GM12892 (cell line): Measurements from ENCODE around the gene AFF3.

Experiments
- DNase-seq: peaks from one replicate; pipeline ENCODE4 v3.0.0; 2011; ENCODE audit not compliant: insufficient read length
- FAIRE-seq: peaks from 2 replicates; lab custom pipeline; 2011; peaks lifted over from hg19 to GRCh38; lab: Jason Lieb, UNC
- POLR2A ChIP-seq: IDR thresholded peaks from 2 replicates; pipeline ENCODE4 v1.6.1; 2011; ENCODE audit warnings: low read depth, low read length, control low read depth
- POLR2AphosphoS5 ChIP-seq: IDR thresholded peaks from 2 replicates; pipeline ENCODE4 v1.6.1; 2011; ENCODE audit warnings: low read depth, low read length, control low read depth
- TAF1 ChIP-seq: IDR thresholded peaks from 2 replicates; pipeline ENCODE4 v1.6.1; 2011; ENCODE audit warnings: low read depth, mild to moderate bottlenecking, control low read depth, low read length, borderline replicate concordance

Gene AFF3

DNA sequence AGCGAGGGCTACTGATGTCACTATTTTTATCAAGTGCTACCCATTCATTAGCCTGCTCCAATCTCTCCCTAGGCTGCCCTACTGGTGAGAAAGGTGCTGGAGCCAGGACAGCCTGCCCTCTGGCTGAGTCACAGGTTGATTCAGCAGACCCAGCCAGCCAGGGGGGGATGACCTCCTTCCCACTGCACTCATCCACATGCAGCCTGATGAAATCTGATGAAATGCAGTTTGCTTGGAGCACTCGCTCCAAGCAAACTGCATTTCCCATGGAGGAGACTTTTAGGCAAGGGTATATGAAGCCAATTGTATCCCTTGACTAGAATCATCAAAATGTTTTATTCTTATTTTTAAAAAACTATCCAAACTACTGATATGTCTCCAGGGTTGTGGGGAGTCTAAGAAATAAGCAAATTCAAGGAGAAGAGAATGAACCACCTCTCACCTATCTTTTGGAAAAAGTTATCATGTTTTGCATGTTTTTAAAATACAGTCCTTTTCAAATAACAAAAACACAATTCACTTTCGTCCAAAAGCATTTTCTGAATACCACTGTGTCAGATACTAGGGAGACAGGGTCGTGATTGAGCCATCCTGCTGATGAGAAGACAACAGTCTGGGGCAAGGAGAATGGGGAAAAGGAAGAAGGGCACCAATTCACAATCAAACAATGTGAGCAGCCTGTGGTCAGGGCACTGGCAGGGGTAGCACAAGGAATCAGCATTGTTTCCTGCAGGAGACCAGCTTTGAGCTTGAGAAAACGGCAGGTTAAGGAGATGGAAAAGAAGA is 128.3 kb downstream of the AFF3 start:
- FAIRE-seq (no peak), DNase-seq (no peak)
- no peak for TF ChIP-seq TAF1
- TF ChIP-seq POLR2A, result no peak
- no peak for TF ChIP-seq POLR2AphosphoS5

DNA sequence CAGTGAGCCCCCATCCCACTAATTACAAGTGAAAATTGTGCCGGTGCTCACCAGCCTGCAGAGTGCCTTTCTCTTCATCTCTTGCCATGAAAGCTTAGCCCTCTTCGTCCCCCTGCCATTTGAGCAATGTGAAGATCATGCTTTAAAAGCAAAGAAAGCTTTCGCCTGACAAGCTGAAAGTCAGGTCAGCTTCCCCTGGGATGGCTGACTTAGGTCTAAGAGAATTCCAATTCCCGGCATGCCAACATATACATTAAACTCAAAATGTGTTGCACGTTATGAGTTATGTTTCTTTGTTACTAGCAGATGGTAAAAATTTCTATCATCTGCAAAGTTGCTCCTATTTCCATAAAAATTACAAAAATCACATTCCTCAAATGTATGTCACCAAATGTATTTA is 129.8 kb downstream of the AFF3 start:
- DNase-seq (no peak), FAIRE-seq (no peak)
- TF ChIP-seq POLR2A (no peak), POLR2AphosphoS5 (no peak), TAF1 (no peak)

DNA sequence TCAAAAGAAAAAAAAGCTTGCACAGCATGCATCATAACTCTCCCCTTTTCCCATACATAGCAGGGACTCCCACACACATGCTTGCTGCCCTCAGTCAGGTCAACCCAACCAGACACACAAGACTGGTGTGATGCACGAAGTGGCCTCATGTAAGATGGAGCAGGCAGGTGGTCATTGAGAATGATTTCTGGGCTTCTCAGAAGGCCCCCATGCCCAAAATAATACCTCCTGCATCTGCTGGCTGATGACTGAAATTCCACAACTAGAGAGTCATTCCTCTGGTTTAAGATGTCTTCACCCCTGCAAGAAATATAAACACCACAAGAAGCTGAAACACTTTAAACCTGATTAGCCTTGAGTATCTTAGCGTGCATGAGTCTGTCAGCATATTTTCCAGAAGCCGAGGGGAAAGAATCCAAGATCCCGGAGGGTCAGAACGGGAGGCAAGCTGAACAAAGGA is 131.1 kb downstream of the AFF3 start:
- FAIRE-seq, result no peak
- no peak for TF ChIP-seq TAF1
- TF ChIP-seq POLR2A, result no peak
- TF ChIP-seq POLR2AphosphoS5, result no peak
- no peak for DNase-seq

DNA sequence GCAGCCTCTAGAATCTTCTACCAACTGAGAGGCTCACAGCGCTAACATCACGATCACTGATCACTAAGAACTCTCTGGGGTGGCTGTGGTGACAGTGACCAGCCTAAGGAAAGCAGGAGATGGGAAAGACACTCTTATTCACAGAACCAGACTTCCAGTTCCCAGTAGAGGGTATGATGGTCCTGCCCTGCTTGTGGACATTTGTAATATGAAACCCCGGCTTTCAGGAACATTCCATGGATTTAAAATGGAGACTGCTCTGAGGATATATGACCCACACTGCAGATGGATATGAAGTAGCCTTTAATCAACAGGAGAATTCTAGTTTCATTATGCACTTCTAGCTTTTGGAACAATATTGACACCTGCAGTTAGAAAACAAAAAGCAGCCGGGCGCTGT is 131.8 kb downstream of the AFF3 start:
- FAIRE-seq, result no peak
- DNase-seq, result no peak
- TF ChIP-seq TAF1, result no peak

DNA sequence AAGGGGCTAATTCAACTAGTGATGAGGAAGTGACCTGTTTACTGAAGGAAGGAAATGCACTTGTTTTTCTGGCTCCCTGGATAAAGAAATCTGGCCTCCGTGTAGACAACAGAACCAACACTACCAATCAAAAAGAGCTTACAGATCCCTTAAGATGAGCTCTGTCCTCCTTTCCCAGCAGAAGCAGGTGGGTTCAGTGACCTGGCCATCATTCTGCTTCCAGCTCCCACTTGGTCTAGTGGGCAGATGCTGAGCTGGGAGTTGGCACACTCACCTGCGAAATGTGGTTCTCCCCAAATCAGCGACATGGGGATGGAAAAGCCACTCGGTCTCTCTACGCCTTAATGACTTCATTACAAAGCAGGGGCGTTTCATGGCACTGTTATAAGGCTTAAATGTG is 132.6 kb downstream of the AFF3 start:
- no peak for TF ChIP-seq POLR2AphosphoS5
- TF ChIP-seq POLR2A, result no peak
- TF ChIP-seq TAF1, result no peak
- FAIRE-seq (no peak), DNase-seq (no peak)

DNA sequence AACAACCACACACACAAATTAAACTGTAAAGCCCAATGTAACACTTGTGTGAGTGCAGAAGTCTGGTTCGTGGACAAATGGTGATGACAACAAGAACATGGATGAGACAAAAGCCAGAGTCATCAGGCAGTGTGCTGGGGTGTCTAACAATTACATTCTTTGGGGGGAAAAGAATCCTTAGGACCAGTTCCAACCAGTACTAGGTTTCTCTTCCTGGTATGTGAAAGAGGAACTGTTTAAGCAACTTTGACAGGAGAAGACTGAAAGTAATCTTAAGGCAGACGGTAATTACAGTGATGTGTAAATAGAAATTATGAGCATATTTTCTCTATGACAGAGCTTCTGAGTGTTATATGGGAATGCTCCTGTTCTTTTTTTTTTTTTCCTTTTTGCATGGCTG is 133.4 kb downstream of the AFF3 start:
- DNase-seq (no peak), FAIRE-seq (no peak)
- no peak for TF ChIP-seq POLR2A
- no peak for TF ChIP-seq TAF1
- no peak for TF ChIP-seq POLR2AphosphoS5

DNA sequence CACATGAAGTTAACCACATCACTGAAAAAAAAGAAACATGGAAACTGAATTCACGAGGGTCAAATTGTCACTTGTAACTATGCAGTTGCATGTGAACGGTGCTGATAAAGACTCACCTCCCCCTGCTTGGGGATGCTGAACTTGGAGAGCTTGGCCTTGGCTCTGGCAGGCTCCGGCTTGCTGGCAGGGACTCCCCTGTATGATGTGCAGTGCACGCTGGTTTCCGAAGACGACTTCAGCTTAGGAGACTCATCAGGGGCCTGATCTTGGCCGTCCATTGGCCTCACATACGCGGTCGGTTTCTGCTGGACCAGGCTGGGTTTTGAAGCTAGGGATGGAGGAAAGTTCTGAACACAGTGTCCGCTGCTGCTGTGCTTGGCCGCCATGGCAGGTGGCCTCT is 135.9 kb downstream of the AFF3 start:
- no peak for FAIRE-seq
- TF ChIP-seq POLR2A, result no peak
- TF ChIP-seq TAF1, result no peak
- TF ChIP-seq POLR2AphosphoS5, result no peak
- no peak for DNase-seq

DNA sequence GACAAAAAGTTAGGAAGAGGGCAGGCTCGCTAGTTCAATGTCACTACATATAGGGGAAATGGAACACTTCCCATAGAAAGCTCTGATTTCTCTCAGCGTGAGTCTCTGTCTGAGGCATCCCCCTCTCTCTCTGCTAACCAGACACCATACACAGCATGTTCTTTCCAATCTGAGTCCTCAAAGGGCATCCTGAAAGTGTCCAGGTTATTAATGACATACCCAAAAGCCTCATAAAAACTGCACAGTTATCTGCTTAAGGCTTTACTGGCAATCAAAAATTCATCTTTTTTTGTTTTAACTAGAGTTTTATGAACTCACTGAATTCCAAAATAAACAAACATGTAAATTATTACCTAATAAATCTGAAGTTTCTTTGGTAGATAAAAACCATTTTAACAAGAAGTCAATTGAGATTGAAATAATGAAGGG is 137.4 kb downstream of the AFF3 start:
- FAIRE-seq, result no peak
- TF ChIP-seq POLR2AphosphoS5 (no peak), TAF1 (no peak), POLR2A (no peak)

DNA sequence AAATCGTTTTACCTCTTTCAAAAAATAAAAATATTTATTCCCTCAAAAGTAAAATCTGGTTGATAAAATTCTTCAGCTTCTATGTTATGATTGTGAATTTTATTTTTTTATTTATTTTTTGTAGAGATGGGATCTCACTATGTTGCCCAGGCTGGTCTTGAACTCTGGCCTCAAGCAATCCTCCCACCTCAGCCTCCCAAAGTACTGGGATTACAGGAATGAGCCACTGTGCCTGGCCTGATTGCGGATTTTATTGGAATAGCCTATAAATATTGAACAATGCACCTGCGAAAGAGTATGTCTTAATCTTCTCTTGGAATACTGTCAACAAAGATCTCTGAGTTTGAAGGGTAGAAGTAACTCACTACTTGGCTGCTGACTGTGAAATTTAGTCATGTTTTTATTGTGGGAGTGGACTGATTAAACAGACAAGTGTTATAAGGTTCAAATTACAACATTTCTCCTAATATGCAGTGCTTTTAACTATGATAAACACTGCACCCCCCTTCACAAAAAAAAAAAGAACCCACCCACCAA is 138.0 kb downstream of the AFF3 start:
- no peak for TF ChIP-seq POLR2A
- no peak for TF ChIP-seq TAF1
- no peak for TF ChIP-seq POLR2AphosphoS5
- FAIRE-seq (no peak), DNase-seq (no peak)

More for the DNA sequence above, 137.4 kb downstream of the AFF3 start:
- no peak for DNase-seq

DNA sequence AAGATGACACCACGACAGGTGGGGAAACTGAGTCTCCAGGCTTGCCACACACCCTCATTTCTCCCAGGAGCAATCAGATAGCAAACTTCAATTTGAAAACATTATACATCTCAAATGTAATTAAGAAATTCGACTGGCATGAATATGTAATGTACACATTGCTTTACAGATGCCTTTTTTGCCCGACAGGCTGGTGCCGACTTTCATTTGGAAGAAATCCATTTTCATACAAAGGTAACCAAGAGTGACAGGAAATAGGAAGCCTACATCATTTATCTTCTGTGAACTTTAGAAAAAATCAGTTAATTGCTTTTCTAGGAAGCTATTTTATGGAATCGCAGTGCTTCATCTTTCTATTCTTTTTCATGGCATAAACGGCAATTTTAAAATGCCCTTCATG is 140.3 kb downstream of the AFF3 start:
- TF ChIP-seq TAF1, result no peak
- TF ChIP-seq POLR2AphosphoS5, result no peak
- TF ChIP-seq POLR2A, result no peak
- FAIRE-seq (no peak), DNase-seq (no peak)

DNA sequence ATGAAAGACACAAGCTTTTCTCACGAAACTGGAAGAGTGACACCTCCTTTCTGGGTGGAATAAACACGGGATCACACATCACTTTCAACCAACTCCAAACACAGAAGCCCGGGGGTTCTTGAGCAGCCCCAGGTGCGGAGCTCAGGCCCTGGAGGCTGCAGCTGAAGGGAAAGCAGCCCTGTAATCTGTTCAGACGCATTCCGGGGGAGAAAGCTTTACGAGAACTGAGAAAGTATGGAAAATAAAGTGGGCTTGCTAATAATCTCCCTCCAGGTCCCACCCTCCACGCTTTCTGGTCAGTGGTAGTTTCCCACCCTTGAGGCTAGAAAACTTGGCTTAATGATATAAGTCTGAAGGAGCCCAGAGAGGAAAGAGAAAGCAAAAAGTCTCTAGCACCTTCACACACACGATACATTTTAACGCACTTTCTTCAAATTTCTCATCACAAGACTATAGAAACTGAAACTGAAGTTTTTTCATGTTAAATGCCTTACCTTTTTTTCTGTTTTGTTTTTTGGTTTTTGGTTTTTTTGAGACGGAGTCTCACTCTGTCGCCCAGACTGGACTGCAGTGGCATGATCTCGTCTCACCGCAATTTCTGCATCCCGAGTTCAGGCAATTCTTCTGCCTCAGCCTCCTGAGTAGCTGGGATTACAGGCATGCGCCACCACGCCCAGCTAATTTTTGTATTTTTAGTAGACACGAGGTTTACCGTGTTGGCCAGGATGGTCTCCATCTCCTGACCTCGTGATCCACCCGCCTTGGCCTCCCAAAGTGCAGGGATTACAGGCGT is 141.3 kb downstream of the AFF3 start:
- DNase-seq (no peak), FAIRE-seq (no peak)
- TF ChIP-seq POLR2AphosphoS5 (no peak), TAF1 (no peak), POLR2A (no peak)

DNA sequence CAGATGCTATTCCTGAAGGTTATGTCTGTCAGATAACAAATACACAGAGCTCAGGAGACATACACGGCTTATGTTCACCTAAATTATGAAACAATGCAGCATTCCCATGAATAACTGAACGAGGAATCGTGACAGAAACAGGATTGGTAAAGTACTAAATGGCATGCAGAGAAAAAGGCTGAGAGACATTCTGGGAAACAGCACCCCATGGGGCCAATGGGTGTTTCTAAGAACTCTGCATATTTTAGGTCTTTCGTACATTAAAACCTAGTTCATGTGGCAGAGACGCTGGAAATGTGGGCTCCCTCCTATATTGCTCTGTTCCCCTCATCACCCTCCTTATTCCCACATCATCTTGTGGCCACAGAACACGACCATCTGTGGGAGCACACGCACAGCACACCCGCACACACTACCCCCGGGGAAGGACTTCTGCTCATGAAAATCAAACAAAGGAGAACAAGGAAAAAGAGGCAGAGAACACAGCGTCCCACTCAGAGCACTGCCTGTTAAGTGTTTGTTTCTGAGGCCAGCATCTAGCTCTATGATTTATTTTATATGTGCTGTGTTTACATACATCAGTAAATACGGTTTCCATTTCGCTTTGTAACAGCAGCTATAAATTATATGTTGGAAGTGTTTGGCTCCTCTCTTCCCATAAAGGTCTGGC is 143.6 kb downstream of the AFF3 start:
- TF ChIP-seq POLR2AphosphoS5, result no peak
- TF ChIP-seq POLR2A, result no peak
- no peak for TF ChIP-seq TAF1
- FAIRE-seq (no peak), DNase-seq (no peak)
